ENCODE measurements around the gene TESPA1.

DNA sequence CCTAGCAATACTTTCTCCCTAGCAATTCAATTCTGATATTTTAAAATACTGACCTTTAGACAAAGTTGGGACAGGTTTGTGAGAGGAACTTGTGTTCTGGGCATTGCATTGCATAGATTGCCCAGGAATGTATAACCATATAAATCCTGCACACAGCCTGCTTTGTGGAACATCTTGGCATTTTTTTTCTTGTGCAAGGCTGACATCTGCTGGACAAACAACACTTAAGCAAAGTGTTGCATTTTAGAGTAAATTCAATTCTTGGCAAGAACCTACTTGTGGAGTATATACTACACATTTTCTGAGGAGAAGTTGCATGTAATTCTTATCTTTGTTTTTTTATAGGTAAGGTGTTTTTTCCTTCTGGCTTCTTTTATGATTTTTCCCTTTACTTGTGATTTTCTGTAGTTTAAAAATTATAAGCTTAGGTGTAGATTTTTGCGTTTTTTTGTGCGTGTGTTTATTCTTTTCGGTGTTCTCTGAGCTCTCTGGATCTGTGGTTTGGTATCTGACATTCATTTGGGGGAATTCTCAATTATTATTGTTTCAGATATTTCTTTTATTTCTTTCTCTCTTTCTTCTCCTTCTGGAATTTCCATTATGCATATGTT is 26.4 kb downstream of the TESPA1 start:
- TF ChIP-seq, protein P1, sequence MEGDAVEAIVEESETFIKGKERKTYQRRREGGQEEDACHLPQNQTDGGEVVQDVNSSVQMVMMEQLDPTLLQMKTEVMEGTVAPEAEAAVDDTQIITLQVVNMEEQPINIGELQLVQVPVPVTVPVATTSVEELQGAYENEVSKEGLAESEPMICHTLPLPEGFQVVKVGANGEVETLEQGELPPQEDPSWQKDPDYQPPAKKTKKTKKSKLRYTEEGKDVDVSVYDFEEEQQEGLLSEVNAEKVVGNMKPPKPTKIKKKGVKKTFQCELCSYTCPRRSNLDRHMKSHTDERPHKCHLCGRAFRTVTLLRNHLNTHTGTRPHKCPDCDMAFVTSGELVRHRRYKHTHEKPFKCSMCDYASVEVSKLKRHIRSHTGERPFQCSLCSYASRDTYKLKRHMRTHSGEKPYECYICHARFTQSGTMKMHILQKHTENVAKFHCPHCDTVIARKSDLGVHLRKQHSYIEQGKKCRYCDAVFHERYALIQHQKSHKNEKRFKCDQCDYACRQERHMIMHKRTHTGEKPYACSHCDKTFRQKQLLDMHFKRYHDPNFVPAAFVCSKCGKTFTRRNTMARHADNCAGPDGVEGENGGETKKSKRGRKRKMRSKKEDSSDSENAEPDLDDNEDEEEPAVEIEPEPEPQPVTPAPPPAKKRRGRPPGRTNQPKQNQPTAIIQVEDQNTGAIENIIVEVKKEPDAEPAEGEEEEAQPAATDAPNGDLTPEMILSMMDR (IDR thresholded peaks at IDR 0.05; ENCODE audit: poor library complexity): peak; percentile 87
- TF ChIP-seq EZH2 (IDR thresholded peaks at IDR 0.05; ENCODE audit: borderline replicate concordance) (no peak), EZH2phosphoT487 (IDR thresholded peaks at IDR 0.05; ENCODE audit: low read depth, severe bottlenecking, unreplicated experiment) (no peak)

Measured in hepatocyte (in vitro differentiated cells).